ENCODE data around the gene DDX56. TPM values are rescaled to one million over a fixed set of nuclear protein-coding genes. Genes with fewer than 3 reads are reported as not detected.

Gene DDX56
- total RNA-seq, 1 donor from 2014 or later, result 25.0 TPM

- DNase-seq (ENCODE audit: low read depth in 2 of 2), result no peak
These were observed 37.6 kb downstream of the DDX56 start for GRCh38 chr7:44536090-44536489.

- no peak for DNase-seq (ENCODE audit: low read depth in 2 of 2)
These were observed 38.2 kb downstream of the DDX56 start for GRCh38 chr7:44535348-44536064.

DNA sequence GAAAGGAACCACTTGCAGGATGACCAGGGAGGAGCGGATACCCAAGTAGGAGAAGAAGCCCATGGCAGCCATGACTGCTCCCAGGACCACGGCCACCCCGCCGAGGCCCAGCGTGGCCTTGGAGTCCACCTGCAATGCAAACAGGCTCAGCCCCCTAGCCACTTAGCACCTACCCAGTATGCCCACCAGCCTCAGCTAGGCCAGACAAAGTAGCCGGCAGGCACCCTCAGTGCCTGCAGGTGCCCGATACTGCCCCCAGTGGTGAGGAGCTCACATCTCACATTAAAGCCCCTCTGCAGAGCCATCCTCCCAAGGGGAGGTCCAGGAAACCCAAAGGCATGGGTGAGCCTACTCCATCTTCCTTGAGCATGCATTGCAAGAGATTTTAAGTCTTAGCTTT, 39.2 kb downstream of the DDX56 start:
- peak in 1 of 2 donors; percentile 33 for DNase-seq (ENCODE audit: low read depth in 2 of 2)

DNA sequence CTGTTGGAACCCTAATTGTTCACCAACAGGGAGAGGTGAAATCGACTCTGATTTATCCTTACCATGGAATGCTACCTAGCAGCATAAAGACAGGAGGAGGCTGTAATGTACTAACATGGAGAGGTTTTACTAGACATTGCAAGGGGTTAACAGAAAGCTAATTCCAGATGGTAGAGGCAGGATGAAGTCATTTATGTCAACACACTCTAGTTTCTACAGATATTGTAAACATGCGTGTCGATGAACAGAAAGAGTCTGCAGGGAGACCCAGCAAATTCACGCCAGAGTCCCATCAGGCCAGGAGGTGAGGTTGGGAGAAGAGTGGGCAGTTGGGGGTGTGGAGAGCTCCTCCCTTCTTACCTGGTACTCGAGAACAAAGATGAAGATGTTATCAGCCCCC, 39.6 kb downstream of the DDX56 start:
- DNase-seq (ENCODE audit: low read depth in 2 of 2), result no peak

- DNase-seq (ENCODE audit: low read depth in 2 of 2), result no peak
These were observed 40.2 kb downstream of the DDX56 start for GRCh38 chr7:44533301-44534055.

DNA sequence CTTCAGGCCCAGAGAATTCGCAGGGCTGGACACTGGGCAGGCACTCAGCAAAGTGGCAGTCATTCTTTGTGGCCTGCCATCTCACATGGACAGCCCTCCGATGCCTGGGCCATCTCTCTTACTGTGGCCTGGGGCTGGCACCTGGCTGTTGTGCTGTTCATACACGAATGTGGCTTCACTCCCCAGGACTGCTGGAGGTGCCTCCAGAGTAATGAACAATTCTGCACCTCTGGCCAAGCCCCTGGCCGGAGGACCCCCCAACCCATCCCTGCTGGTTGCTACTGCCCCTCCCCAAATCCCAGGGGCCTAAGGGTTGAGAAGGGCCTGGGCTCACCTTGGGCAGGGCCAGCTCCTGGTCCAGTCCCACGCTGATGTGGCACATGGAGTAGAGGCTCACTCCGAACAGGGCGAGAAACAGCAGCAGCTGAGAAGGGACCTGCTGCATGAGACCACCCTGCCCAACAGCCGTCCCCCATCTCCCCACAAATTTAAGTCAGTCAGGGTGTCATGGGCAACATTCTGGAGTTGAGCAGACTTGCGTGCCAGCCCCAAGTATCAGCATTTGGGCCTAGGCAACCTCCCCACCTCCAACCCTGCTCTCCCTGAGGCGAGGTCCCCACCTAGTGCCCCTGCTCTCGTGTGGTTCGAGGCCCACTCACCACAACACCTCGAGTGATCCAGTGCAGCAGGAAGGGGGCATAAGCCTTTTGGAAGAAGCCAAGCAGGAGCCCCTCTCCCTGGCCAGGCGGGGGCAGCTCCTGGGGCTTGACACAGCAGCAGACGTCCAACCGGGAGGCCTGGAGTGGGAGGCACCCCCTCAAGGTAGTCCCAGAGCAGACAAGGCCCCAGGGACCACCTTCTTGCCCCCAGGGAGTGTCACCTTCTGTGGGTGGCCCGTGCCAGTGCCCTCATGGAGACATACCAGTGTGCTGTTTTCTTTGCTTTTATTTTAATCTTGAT, 42.0 kb downstream of the DDX56 start:
- no peak for DNase-seq (ENCODE audit: low read depth in 2 of 2)

GRCh38 chr7:44530990-44531389, 42.7 kb downstream of the DDX56 start:
- no peak for DNase-seq (ENCODE audit: low read depth in 2 of 2)

DNA sequence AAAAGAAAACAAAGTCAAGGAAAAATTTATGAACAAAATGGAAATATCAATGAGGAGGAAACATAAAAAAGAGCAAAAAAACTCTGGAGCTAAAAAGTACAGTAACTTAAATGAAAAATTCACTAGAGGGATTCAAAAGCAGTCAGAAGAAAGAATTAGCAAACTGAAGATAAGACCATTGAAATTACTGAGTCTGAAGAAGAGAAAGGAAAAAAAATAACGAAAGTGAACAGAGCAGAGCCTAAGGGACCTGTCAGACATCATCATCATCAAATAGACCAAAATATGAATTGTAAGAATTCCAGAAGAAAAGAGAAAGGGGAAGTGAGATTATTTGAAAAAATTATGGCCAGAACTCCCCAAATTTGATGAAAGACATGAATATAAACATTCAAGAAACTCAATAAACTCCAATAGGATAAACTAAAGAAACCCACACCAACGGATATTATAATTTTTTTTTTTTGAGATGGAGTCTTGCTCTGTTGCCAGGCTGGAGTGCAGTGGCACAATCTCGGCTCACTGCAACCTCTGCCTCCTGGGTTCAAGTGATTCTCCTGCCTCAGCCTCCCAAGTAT, 48.8 kb downstream of the DDX56 start:
- no peak for DNase-seq (ENCODE audit: low read depth in 2 of 2)

DNA sequence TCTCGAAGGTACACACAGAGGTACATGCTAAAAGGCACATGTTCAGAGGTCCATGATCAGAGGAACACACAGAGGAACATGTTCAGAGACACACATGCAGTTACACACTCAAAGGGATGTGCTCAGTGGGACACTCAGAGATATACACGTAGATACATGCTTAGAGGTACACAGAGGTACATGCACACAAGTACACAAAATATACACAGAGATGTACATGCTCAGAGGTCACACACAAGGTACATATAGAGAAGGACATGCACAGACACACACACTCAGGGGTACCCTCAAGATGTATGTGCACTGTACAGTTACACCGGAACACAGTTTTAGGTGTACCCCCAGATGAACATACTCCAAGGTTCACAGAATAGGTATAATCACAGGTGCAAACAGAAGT, 51.4 kb downstream of the DDX56 start:
- DNase-seq (ENCODE audit: low read depth in 2 of 2), result no peak

GRCh38 chr7:44521347-44522095, 52.2 kb downstream of the DDX56 start:
- no peak for DNase-seq (ENCODE audit: low read depth in 2 of 2)

DNA sequence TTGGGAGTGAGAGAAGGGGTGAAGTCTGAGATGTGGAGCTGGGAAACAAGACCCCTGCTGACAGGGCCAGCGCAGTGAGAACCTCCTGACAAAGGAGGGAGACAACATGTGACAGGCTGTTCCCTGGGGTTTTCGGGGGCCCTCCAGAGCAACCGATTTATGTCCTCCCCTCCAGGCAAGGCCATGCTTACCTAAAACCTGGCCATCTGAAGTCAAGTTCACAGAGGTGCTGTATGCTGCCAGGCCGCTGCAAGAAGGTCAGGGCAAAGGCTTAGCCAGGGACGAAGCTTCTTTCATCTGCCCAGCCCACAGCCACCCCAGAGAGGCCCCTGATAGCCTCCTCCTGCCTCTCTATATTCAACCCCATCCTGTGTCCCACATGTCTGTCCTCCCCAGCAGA, 53.1 kb downstream of the DDX56 start:
- no peak for DNase-seq (ENCODE audit: low read depth in 2 of 2)

- no peak for DNase-seq (ENCODE audit: low read depth in 2 of 2)
These were observed 54.2 kb downstream of the DDX56 start for GRCh38 chr7:44519546-44519945.

- no peak for DNase-seq (ENCODE audit: low read depth in 2 of 2)
These were observed 54.9 kb downstream of the DDX56 start for GRCh38 chr7:44518761-44519160.

DNA sequence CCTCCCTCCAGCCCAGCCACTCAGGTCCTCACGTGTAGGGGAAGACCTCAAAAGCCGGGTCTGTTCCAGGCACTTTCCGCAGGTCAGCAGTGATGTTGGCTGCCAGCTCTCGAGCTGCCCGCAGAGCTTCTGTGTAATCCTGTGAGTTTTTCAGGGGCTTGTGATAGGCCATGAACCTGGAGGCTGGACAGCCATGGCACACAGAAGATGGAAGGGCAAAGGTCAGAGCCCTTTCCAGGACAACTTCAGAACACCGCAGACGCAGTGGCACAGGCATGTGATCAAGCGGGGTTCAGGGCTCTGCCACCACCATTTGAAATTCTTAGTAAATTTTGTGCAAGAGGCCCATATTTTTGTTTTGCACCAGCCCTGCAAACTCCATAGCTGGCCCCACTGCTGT, 56.5 kb downstream of the DDX56 start:
- DNase-seq (ENCODE audit: low read depth in 2 of 2), result no peak

Other genes with a start within 250 kb of the DDX56 start
- 0.13 TPM in 2 replicates for gene CAMK2B, start 248.3 kb downstream of the DDX56 start, total RNA-seq
- 60.7 and 72.4 TPM in 2 replicates for gene NUDCD3, start 83.2 kb downstream of the DDX56 start, total RNA-seq
- gene NPC1L1, start 32.6 kb downstream of the DDX56 start, total RNA-seq, result not detected in 2 replicates
- 45.3 and 66.4 TPM in 2 replicates for gene TMED4, start 8.3 kb upstream of the DDX56 start, total RNA-seq
- 43.0 and 48.0 TPM in 2 replicates for gene OGDH, start 32.7 kb upstream of the DDX56 start, total RNA-seq
- gene ZMIZ2, start 174.9 kb upstream of the DDX56 start, total RNA-seq, result 5.0 and 7.5 TPM in 2 replicates
- gene PPIA, start 222.8 kb upstream of the DDX56 start, total RNA-seq, result 1,887 and 2,487 TPM in 2 replicates

All from dermis microvascular lymphatic vessel endothelial cell (primary cell).